ENCODE results near the gene KATNB1. TPM values are rescaled to one million over a fixed set of nuclear protein-coding genes. Genes with fewer than 3 reads are reported as not detected.
A peak's percentile ranks its signal among the peaks of the same experiment; 100 is the strongest.

The KATNB1 gene
- total RNA-seq, 4 donors from 2014 or later, result 30.6 to 54.9 (median 41.1) TPM

- intact Hi-C loops (cut with DNase I; ENCODE audit: low total_unique reads), result no loop called here
- 90 to 95% methylated on average over 8 of the region's 8 CpGs for WGBS, 2 donors
- H3K4me3 ChIP-seq (ENCODE audit: low read depth, poor library complexity, severe bottlenecking), result no peak overlapping the region
- no peak for TF ChIP-seq CTCF (IDR thresholded peaks at IDR 0.05)
- no peak for TF ChIP-seq POLR2A (IDR thresholded peaks at IDR 0.05)
- no peak for DNase-seq (ENCODE audit: low spot score in 2 of 2)
Measured at GRCh38 chr16:57785924-57786323, 50.4 kb downstream of the KATNB1 start.

- TF ChIP-seq CTCF (IDR thresholded peaks at IDR 0.05), result no peak
- no peak for TF ChIP-seq POLR2A (IDR thresholded peaks at IDR 0.05)
- no peak overlapping the region for H3K4me3 ChIP-seq (ENCODE audit: low read depth, poor library complexity, severe bottlenecking)
- WGBS, 2 donors, result 69 to 76% methylated on average over 18 to 20 of the region's 26 CpGs
- peak in 1 of 2 donors; percentile 94 for DNase-seq (ENCODE audit: low spot score in 2 of 2)
- intact Hi-C loops (cut with DNase I; ENCODE audit: low total_unique reads), result no loop called here
Measured at GRCh38 chr16:57786632-57787518, 51.3 kb downstream of the KATNB1 start.

- DNase-seq (ENCODE audit: low spot score in 2 of 2), result no peak
- WGBS, 2 donors, result 62 to 77% methylated on average over 7 to 8 of the region's 8 CpGs
Measured at GRCh38 chr16:57787519-57787905, 51.9 kb downstream of the KATNB1 start.

GRCh38 chr16:57788252-57788841, 52.8 kb downstream of the KATNB1 start:
- DNase-seq (ENCODE audit: low spot score in 2 of 2), result no peak
- no peak overlapping the region for H3K4me3 ChIP-seq (ENCODE audit: low read depth, poor library complexity, severe bottlenecking)
- 66 to 77% methylated on average over 17 of the region's 17 CpGs for WGBS, 2 donors
- intact Hi-C loops (cut with DNase I; ENCODE audit: low total_unique reads), result no loop called here
- TF ChIP-seq CTCF (IDR thresholded peaks at IDR 0.05), result no peak
- no peak for TF ChIP-seq POLR2A (IDR thresholded peaks at IDR 0.05)

More at GRCh38 chr16:57787519-57787905, 51.9 kb downstream of the KATNB1 start:
- H3K4me3 ChIP-seq (ENCODE audit: low read depth, poor library complexity, severe bottlenecking), result no peak overlapping the region
- intact Hi-C loops (cut with DNase I; ENCODE audit: low total_unique reads), result no loop called here
- TF ChIP-seq POLR2A (IDR thresholded peaks at IDR 0.05), result no peak

GRCh38 chr16:57788951-57789350, 53.4 kb downstream of the KATNB1 start:
- DNase-seq (ENCODE audit: low spot score in 2 of 2), result no peak
- intact Hi-C loops (cut with DNase I; ENCODE audit: low total_unique reads), result no loop called here
- TF ChIP-seq POLR2A (IDR thresholded peaks at IDR 0.05), result no peak
- no peak for TF ChIP-seq CTCF (IDR thresholded peaks at IDR 0.05)
- H3K4me3 ChIP-seq (ENCODE audit: low read depth, poor library complexity, severe bottlenecking), result no peak overlapping the region
- whole genome bisulfite sequencing, 2 donors, result 87 to 92% methylated on average over 12 of the region's 12 CpGs

GRCh38 chr16:57791195-57791892, 55.8 kb downstream of the KATNB1 start:
- H3K4me3 ChIP-seq (ENCODE audit: low read depth, poor library complexity, severe bottlenecking), result no peak overlapping the region
- intact Hi-C loops (cut with DNase I; ENCODE audit: low total_unique reads), result no loop called here
- TF ChIP-seq CTCF (IDR thresholded peaks at IDR 0.05) (no peak), POLR2A (IDR thresholded peaks at IDR 0.05) (no peak)
- 60 to 68% methylated on average over 13 of the region's 13 CpGs for WGBS, 2 donors
- DNase-seq (ENCODE audit: low spot score in 2 of 2), result no peak

Data from lower leg skin (tissue), 4 donors.